GM12878 (cell line): ENCODE results near the gene CCNG1. TPM values are rescaled to one million over a fixed set of nuclear protein-coding genes. Genes with fewer than 3 reads are reported as not detected.

Source experiments
- BACH1 ChIP-seq: fragments of 450-650 bp; IDR thresholded peaks from 2 replicates; pipeline ENCODE4 v1.6.1; 2017; ENCODE audit warnings: mild to moderate bottlenecking, borderline replicate concordance
- CBFB ChIP-seq: IDR thresholded peaks from 2 replicates; pipeline ENCODE4 v1.6.1; 2016; ENCODE audit warnings: antibody characterized with exemption, low read depth
- CHD4 ChIP-seq: fragments of 200-600 bp; sonication (generic); IDR thresholded peaks from 2 replicates; pipeline ENCODE4 v1.6.1; 2016; ENCODE audit warnings: mild to moderate bottlenecking
- FOS ChIP-seq: IDR thresholded peaks from 3 replicates; pipeline ENCODE4 v1.6.1; 2011; ENCODE audit warnings: borderline replicate concordance; ENCODE audit not compliant: insufficient read length; ENCODE audit errors: extremely low read depth
- HCFC1 ChIP-seq: fragments of 150-350 bp; IDR thresholded peaks from 2 replicates; pipeline ENCODE4 v1.6.1; 2014; ENCODE audit warnings: low read length
- IKZF2 ChIP-seq, 2 experiments: fragments of 450-650 bp; IDR thresholded peaks; 2 replicates each; pipeline ENCODE4 v1.6.1; 2017; ENCODE audit warnings: mild to moderate bottlenecking in 2 of 2, moderate library complexity in 2 of 2
- IRF4 ChIP-seq: IDR thresholded peaks from 2 replicates; pipeline ENCODE4 v1.6.1; 2011; ENCODE audit warnings: low read depth, low read length
- IRF5 ChIP-seq: fragments of 450-650 bp; IDR thresholded peaks from 2 replicates; pipeline ENCODE4 v1.6.1; 2017; ENCODE audit warnings: borderline replicate concordance
- KLF5 ChIP-seq: fragments of 450-650 bp; IDR thresholded peaks from 2 replicates; pipeline ENCODE4 v1.6.1; 2014; ENCODE audit warnings: mild to moderate bottlenecking; ENCODE audit not compliant: partially characterized antibody
- MTA3 ChIP-seq: IDR thresholded peaks from 2 replicates; pipeline ENCODE4 v1.6.1; 2012; ENCODE audit warnings: low read length, inconsistent platforms, borderline replicate concordance
- MYC ChIP-seq: IDR thresholded peaks from 2 replicates; pipeline ENCODE4 v1.6.1; 2011; ENCODE audit warnings: mild to moderate bottlenecking, low read length, moderate library complexity, inconsistent platforms; ENCODE audit not compliant: insufficient read depth, insufficient replicate concordance, insufficient read length, severe bottlenecking
- NR2C1 ChIP-seq: fragments of 450-650 bp; IDR thresholded peaks from 2 replicates; pipeline ENCODE4 v1.6.1; 2017; ENCODE audit warnings: antibody characterized with exemption, mild to moderate bottlenecking, moderate library complexity
- PAX5 ChIP-seq: IDR thresholded peaks from 2 replicates; pipeline ENCODE4 v1.6.1; 2011; ENCODE audit warnings: low read depth, low read length, borderline replicate concordance
- PML ChIP-seq: IDR thresholded peaks from 2 replicates; pipeline ENCODE4 v1.6.1; 2012; ENCODE audit warnings: low read length, inconsistent platforms
- POLR2AphosphoS2 ChIP-seq: IDR thresholded peaks from 2 replicates; pipeline ENCODE4 v1.6.1; 2011; ENCODE audit warnings: low read depth, mild to moderate bottlenecking, low read length, improper control_type of control experiment, moderate library complexity
- POLR2AphosphoS5 ChIP-seq: IDR thresholded peaks from 2 replicates; pipeline ENCODE4 v1.6.1; 2011; ENCODE audit warnings: mild to moderate bottlenecking, low read length, inconsistent platforms
- POU2F2 ChIP-seq: IDR thresholded peaks from 3 replicates; pipeline ENCODE4 v1.6.1; 2011; ENCODE audit warnings: low read depth, mild to moderate bottlenecking, low read length, borderline replicate concordance
- RB1 ChIP-seq: fragments of 450-650 bp; formaldehyde crosslinking; IDR thresholded peaks from 2 replicates; pipeline ENCODE4 v1.6.1; 2017; ENCODE audit warnings: mild to moderate bottlenecking, borderline replicate concordance
- SIX5 ChIP-seq: IDR thresholded peaks from 2 replicates; pipeline ENCODE4 v1.6.1; 2011; ENCODE audit warnings: mild to moderate bottlenecking, low read depth, low read length, moderate library complexity; ENCODE audit not compliant: severe bottlenecking
- SMAD1 ChIP-seq: fragments of 450-650 bp; IDR thresholded peaks from 2 replicates; pipeline ENCODE4 v1.6.1; 2018; ENCODE audit warnings: mild to moderate bottlenecking, low read depth; ENCODE audit not compliant: partially characterized antibody
- SMARCA5 ChIP-seq: fragments of 450-650 bp; IDR thresholded peaks from 2 replicates; pipeline ENCODE4 v1.6.1; 2017; ENCODE audit warnings: mild to moderate bottlenecking
- SRF ChIP-seq, 2 experiments: IDR thresholded peaks; 2 replicates each; pipeline ENCODE4 v1.6.1; 2011; ENCODE audit warnings: low read depth in 2 of 2, low read length in 2 of 2, mild to moderate bottlenecking in 1 of 2, moderate library complexity in 1 of 2
- ZNF207 ChIP-seq: fragments of 450-650 bp; IDR thresholded peaks from 2 replicates; pipeline ENCODE4 v1.6.1; 2014; ENCODE audit warnings: antibody characterized with exemption, mild to moderate bottlenecking, borderline replicate concordance
- ZSCAN29 ChIP-seq: fragments of 450-650 bp; IDR thresholded peaks from 2 replicates; pipeline ENCODE4 v1.6.1; 2017; ENCODE audit warnings: mild to moderate bottlenecking, moderate library complexity
- polyA plus RNA-seq, 11 experiments: library from polyadenylated mRNA; depleted of rRNA in 4 of 11; unstranded in 6 of 11; stranded (reverse) in 5 of 11; fragments of >200 nt; fragmentation: Nextera tagmentation in 4 of 11; fragmentation: Illumina TruSeq in 1 of 11; extraction: Ambion mirVana in 4 of 11; extraction: Trizol in 1 of 11; gene quantifications; 1 replicate in 1 of 11; 2 replicates in 10 of 11; pipeline versions ENCODE4 v1.2.1 to v1.2.3, GENCODE V29; 2011 to 2016; ENCODE audit warnings: inconsistent platforms in 2 of 11, missing spikeins in 2 of 11, low read depth in 1 of 11
- total RNA-seq, 4 experiments: library from RNA; depleted of rRNA in 3 of 4; stranded (reverse); fragments of >200 nt in 3 of 4; fragmentation: Illumina TruSeq in 1 of 4; extraction: Trizol in 1 of 4; gene quantifications; 2 replicates each; pipeline versions ENCODE4 v1.2.1 to v1.2.3, GENCODE V29; 2013 to 2021
- TF ChIP-seq, protein P1 (sequence below): fragments of 450-650 bp; IDR thresholded peaks from 2 replicates; pipeline ENCODE4 v1.6.1; 2018; ENCODE audit warnings: borderline replicate concordance, mild to moderate bottlenecking; ENCODE audit not compliant: partially characterized antibody
- TF ChIP-seq, protein P2 (sequence below): fragments of 450-650 bp; IDR thresholded peaks from 2 replicates; pipeline ENCODE4 v1.6.1; 2016; ENCODE audit warnings: mild to moderate bottlenecking

CCNG1 gene
- total and polyA plus RNA-seq, 10 of the 15 experiments (the other 5 are each of a cell fraction or from before 2014, with no cell fraction given): 90.1 to 274 (median 200) TPM

- no peak for TF ChIP-seq ZSCAN29
- no peak for TF ChIP-seq MYC
- no peak for TF ChIP-seq SIX5
- TF ChIP-seq IKZF2 (IDR thresholded peaks at IDR 0.05): 0 out of 4 replicates have a peak, but pooled peaks of 1 of the 2 experiments have one; percentile 39
- TF ChIP-seq, protein P1, sequence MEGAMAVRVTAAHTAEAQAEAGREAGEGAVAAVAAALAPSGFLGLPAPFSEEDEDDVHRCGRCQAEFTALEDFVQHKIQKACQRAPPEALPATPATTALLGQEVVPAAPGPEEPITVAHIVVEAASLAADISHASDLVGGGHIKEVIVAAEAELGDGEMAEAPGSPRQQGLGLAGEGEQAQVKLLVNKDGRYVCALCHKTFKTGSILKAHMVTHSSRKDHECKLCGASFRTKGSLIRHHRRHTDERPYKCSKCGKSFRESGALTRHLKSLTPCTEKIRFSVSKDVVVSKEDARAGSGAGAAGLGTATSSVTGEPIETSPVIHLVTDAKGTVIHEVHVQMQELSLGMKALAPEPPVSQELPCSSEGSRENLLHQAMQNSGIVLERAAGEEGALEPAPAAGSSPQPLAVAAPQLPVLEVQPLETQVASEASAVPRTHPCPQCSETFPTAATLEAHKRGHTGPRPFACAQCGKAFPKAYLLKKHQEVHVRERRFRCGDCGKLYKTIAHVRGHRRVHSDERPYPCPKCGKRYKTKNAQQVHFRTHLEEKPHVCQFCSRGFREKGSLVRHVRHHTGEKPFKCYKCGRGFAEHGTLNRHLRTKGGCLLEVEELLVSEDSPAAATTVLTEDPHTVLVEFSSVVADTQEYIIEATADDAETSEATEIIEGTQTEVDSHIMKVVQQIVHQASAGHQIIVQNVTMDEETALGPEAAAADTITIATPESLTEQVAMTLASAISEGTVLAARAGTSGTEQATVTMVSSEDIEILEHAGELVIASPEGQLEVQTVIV: peak; percentile 19
- no peak for TF ChIP-seq CHD4
- peak; percentile 50; the same call in 1 of the 3 replicates for TF ChIP-seq POU2F2
- TF ChIP-seq PAX5: no peak
- TF ChIP-seq BACH1: peak; percentile 34; the same call in 1 of the 2 replicates
- no peak for TF ChIP-seq IRF4
- TF ChIP-seq RB1: peak; percentile 32; the same call in 1 of the 2 replicates
- no peak for TF ChIP-seq KLF5
- TF ChIP-seq POLR2AphosphoS5: peak; percentile 99
- 0 out of 4 replicates have a peak, but pooled peaks of 1 of the 2 experiments have one; percentile 13 for TF ChIP-seq SRF (IDR thresholded peaks at IDR 0.05; ENCODE audit: low read depth in 2 of 2, low read length in 2 of 2)
- TF ChIP-seq ZNF207: no peak
- TF ChIP-seq IRF5: no peak
- TF ChIP-seq HCFC1: no peak
- TF ChIP-seq, protein P2, sequence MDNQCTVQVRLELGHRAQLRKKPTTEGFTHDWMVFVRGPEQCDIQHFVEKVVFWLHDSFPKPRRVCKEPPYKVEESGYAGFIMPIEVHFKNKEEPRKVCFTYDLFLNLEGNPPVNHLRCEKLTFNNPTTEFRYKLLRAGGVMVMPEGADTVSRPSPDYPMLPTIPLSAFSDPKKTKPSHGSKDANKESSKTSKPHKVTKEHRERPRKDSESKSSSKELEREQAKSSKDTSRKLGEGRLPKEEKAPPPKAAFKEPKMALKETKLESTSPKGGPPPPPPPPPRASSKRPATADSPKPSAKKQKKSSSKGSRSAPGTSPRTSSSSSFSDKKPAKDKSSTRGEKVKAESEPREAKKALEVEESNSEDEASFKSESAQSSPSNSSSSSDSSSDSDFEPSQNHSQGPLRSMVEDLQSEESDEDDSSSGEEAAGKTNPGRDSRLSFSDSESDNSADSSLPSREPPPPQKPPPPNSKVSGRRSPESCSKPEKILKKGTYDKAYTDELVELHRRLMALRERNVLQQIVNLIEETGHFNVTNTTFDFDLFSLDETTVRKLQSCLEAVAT: peak; percentile 82
- peak; percentile 97 for TF ChIP-seq PML
- peak; percentile 1; the same call in 1 of the 2 replicates for TF ChIP-seq NR2C1
- TF ChIP-seq SMAD1: peak; percentile 68
- TF ChIP-seq MTA3: no peak
- TF ChIP-seq SMARCA5: peak; percentile 73; the same call in 1 of the 2 replicates
- TF ChIP-seq FOS: peak; percentile 30
- peak; percentile 80; the same call in 1 of the 2 replicates for TF ChIP-seq CBFB
- peak; percentile 98 for TF ChIP-seq POLR2AphosphoS2
Observed at GRCh38 chr5:163437309-163438182, at the start of gene CCNG1 (continued).
